ENCODE results near the gene SHROOM1.
A peak's percentile ranks its signal among the peaks of the same experiment; 100 is the strongest.

SHROOM1 gene

GRCh38 chr5:132779961-132780360 lies 50.5 kb downstream of the SHROOM1 start:
- no peak for DNase-seq (ENCODE audit: low read depth in 2 of 3, low spot score in 2 of 3)

- no peak for DNase-seq (ENCODE audit: low read depth in 2 of 3, low spot score in 2 of 3)
Observed at GRCh38 chr5:132778856-132779255, 51.6 kb downstream of the SHROOM1 start.

GRCh38 chr5:132778129-132778528 lies 52.3 kb downstream of the SHROOM1 start:
- DNase-seq (ENCODE audit: low read depth in 2 of 3, low spot score in 2 of 3): no peak

GRCh38 chr5:132777209-132778069 lies 53.0 kb downstream of the SHROOM1 start, which contains the start of gene SEPTIN8:
Gene SEPTIN8, minus strand, starts transcription at chr5:132777239. Its CDS starts 102 bp downstream, at chr5:132777137.
- DNase-seq (ENCODE audit: low read depth in 2 of 3, low spot score in 2 of 3): peak in 2 of 3 experiments; percentile 18 to 24

GRCh38 chr5:132776938-132777208 lies 53.6 kb downstream of the SHROOM1 start:
- DNase-seq (ENCODE audit: low read depth in 2 of 3, low spot score in 2 of 3): no peak

- no peak for DNase-seq (ENCODE audit: low read depth in 2 of 3, low spot score in 2 of 3)
Observed at GRCh38 chr5:132776131-132776937, 54.1 kb downstream of the SHROOM1 start.

- DNase-seq (ENCODE audit: low read depth in 2 of 3, low spot score in 2 of 3): no peak
Observed at GRCh38 chr5:132775476-132775961, 54.9 kb downstream of the SHROOM1 start.

GRCh38 chr5:132774896-132775295 lies 55.6 kb downstream of the SHROOM1 start:
- DNase-seq (ENCODE audit: low read depth in 2 of 3, low spot score in 2 of 3): no peak

- DNase-seq (ENCODE audit: low read depth in 2 of 3, low spot score in 2 of 3): no peak
Observed at GRCh38 chr5:132774406-132774805, 56.0 kb downstream of the SHROOM1 start.

- DNase-seq (ENCODE audit: low read depth in 2 of 3, low spot score in 2 of 3): no peak
Observed at GRCh38 chr5:132773601-132774355, 56.7 kb downstream of the SHROOM1 start.

- no peak for DNase-seq (ENCODE audit: low read depth in 2 of 3, low spot score in 2 of 3)
Observed at GRCh38 chr5:132773114-132773513, 57.3 kb downstream of the SHROOM1 start.

- DNase-seq (ENCODE audit: low read depth in 2 of 3, low spot score in 2 of 3): no peak
Observed at GRCh38 chr5:132772291-132773070, 58.0 kb downstream of the SHROOM1 start.

All from activated CD8-positive, alpha-beta memory T cell treated with anti-CD3 and anti-CD28 coated beads for 48 hours (primary cell).